ENCODE measurements around the gene UBALD1.

UBALD1 gene

GRCh38 chr16:4597174-4597573, 17.5 kb downstream of the UBALD1 start:
- TF ChIP-seq TSHZ2 (CRISPR knock-in tag; IDR thresholded peaks at IDR 0.05) (no peak), ARNTL (CRISPR knock-in tag; IDR thresholded peaks at IDR 0.05; ENCODE audit: borderline replicate concordance, low read depth) (no peak), OSR1 (CRISPR knock-in tag; IDR thresholded peaks at IDR 0.05) (no peak), TCF4 (CRISPR knock-in tag; IDR thresholded peaks at IDR 0.05; ENCODE audit: borderline replicate concordance) (no peak), SNAI2 (CRISPR knock-in tag; IDR thresholded peaks at IDR 0.05) (no peak), ESRRG (CRISPR knock-in tag; IDR thresholded peaks at IDR 0.05) (no peak), ZC3H10 (CRISPR knock-in tag; IDR thresholded peaks at IDR 0.05) (no peak), CREB5 (CRISPR knock-in tag; IDR thresholded peaks at IDR 0.05; ENCODE audit: low read depth) (no peak), BACH2 (CRISPR knock-in tag; IDR thresholded peaks at IDR 0.05; ENCODE audit: borderline replicate concordance) (no peak)
- no peak for ATAC-seq

- TF ChIP-seq CSRNP3 (CRISPR knock-in tag; IDR thresholded peaks at IDR 0.05) (no peak), ZNF70 (CRISPR knock-in tag; IDR thresholded peaks at IDR 0.05) (no peak), ZC3H10 (CRISPR knock-in tag; IDR thresholded peaks at IDR 0.05) (no peak), POU6F1 (CRISPR knock-in tag; IDR thresholded peaks at IDR 0.05; ENCODE audit: borderline replicate concordance, low read depth) (no peak), PATZ1 (CRISPR knock-in tag; IDR thresholded peaks at IDR 0.05; ENCODE audit: borderline replicate concordance) (no peak), ZFP30 (CRISPR knock-in tag; IDR thresholded peaks at IDR 0.05) (no peak), TSHZ2 (CRISPR knock-in tag; IDR thresholded peaks at IDR 0.05) (no peak), ISL1 (CRISPR knock-in tag; IDR thresholded peaks at IDR 0.05) (no peak), CREB5 (CRISPR knock-in tag; IDR thresholded peaks at IDR 0.05; ENCODE audit: low read depth) (no peak), OSR1 (CRISPR knock-in tag; IDR thresholded peaks at IDR 0.05) (no peak), PPARA (CRISPR knock-in tag; IDR thresholded peaks at IDR 0.05; ENCODE audit: borderline replicate concordance) (no peak), ZFP3 (CRISPR knock-in tag; IDR thresholded peaks at IDR 0.05) (no peak), ESRRG (CRISPR knock-in tag; IDR thresholded peaks at IDR 0.05) (no peak), CSDC2 (CRISPR knock-in tag; IDR thresholded peaks at IDR 0.05) (no peak), ARNTL (CRISPR knock-in tag; IDR thresholded peaks at IDR 0.05; ENCODE audit: borderline replicate concordance, low read depth) (no peak), TCF4 (CRISPR knock-in tag; IDR thresholded peaks at IDR 0.05; ENCODE audit: borderline replicate concordance) (no peak), RARB (CRISPR knock-in tag; IDR thresholded peaks at IDR 0.05) (no peak), SNAI2 (CRISPR knock-in tag; IDR thresholded peaks at IDR 0.05) (no peak), TOX (CRISPR knock-in tag; IDR thresholded peaks at IDR 0.05; ENCODE audit: borderline replicate concordance) (no peak)
- no peak for ATAC-seq
Measured at GRCh38 chr16:4594433-4595410, 20.0 kb downstream of the UBALD1 start.
